C4-2B (cell line): ENCODE measurements around the gene OXNAD1.

Experiments used
- CTCF ChIP-seq: fragments of 450-650 bp; conservative IDR thresholded peaks from 2 replicates; pipeline ENCODE4 v1.5.1; 2017; ENCODE audit warnings: mild to moderate bottlenecking
- ZFX ChIP-seq: fragments of 450-650 bp; IDR thresholded peaks from 2 replicates; pipeline ENCODE4 v1.6.1; 2017

- TF ChIP-seq CTCF (no peak), ZFX (no peak)
These were observed 61.8 kb downstream of the OXNAD1 start for GRCh38 chr3:16326724-16327349.
